HG02973 (cell line): ENCODE measurements around the gene AZIN2.
A peak's percentile ranks its signal among the peaks of the same experiment; 100 is the strongest.
"Not testable (repeated sequence)": the region's sequence is repeated elsewhere in the genome, so short reads cannot be mapped to it uniquely, and the experiment has no call there.

ENCODE experiments used
- ATAC-seq: cut with Tn5 transposase; IDR thresholded peaks from one replicate; pipeline ENCODE4 v1.9.1; 2021; ENCODE audit warnings: moderate library complexity; ENCODE audit not compliant: unreplicated experiment

Gene AZIN2

DNA sequence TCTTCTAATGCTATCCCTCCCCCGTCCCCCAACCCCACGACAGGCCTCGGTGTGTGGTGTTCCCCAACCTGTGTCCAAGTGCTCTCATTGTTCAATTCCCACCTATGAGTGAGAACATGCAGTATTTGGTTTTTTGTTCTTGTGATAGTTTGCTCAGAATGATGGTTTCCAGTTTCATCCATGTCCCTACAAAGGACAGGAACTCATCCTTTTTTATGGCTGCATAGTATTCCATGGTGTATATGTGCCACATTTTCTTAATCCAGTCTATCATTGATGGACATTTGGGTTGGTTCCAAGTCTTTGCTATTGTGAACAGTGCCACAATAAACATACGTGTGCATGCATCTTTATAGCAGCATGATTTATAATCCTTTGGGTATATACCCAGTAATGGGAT lies 43.7 kb downstream of the AZIN2 start:
- not testable (repeated sequence) for ATAC-seq

DNA sequence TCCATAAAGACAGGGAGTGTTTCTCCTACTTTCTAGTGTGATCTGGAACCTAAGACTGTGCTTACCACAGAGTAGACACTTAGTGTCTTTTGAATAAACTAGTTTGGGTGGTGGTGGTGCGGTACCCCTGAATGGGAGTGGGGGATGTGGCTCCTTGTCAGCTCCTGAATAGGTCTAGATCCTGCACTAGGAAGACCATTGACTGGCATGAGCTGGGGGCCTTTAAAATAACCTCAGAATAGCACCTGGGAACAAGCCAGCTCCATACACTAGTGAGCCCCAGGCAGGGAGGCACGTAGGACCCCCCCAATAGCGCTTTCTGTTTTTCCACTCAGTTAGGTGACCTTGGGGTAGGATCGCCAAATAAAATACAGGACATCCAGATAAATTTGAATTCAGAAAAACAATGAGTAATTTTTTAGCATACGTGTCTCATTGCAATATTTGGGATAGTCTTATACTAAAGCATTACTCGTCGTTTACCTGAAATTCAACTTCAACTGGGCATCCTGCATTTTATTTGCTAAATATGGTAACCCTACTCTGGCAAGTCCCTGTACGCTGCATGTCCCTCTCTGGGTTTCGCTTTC lies 45.6 kb downstream of the AZIN2 start:
- ATAC-seq: no peak

DNA sequence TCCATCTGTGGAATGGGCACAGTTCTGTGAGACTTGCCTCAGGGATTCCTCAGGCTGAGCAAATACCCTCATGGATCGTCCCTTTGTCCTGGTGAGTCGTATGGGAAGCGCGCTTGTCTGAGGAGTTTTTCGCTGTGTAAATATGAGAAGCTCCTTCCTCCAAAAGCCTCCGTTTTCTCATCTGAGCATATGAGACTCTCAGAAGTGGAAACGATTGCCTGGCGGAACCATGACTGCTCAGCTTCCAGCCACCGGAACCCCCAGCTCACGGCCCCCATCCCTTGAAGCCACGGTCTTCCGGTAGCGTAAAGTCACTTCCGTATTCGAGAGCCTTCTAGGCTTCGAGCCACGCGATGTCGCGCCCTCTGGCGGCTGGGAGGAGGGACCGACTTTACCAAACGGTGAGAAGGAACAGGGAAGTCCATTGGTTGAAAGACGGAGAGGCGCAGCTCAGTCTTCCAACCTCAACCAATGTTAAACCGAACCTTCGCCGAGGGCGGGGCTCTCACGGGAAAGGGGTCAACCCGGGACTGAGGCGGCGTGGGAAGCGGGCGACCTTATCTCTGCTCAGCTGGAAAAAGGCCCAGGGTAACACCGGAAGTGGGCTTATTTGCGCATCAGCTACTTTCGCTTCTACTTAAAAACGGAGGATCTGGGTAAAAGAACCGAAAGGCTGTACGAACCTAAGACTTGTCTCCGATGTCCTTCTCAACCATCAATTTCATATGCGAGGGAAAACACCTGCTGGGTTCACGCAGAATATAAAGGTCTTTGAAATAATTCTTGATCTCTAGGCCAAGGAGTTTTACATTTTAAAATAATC lies 46.3 kb downstream of the AZIN2 start:
- peak; percentile 91 for ATAC-seq

DNA sequence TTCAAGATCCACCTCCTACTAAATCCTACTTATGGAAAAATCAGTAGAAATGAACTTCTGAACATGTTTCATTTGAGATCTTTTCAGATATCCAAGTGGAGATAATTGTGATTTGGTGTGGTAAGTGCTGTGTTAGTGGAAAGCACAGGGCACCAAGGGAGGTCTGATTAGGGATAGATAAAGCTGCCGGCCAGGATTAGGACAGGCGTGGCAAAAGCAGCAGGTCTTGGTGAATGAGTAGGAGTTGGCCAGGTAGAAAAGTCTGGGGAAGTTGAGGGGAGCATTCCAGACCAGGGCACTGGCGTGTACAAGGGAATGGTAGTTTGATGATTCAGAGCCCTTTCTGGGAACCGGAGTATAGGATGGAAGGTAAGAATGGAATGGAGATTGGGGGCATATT lies 47.8 kb downstream of the AZIN2 start:
- no peak for ATAC-seq

DNA sequence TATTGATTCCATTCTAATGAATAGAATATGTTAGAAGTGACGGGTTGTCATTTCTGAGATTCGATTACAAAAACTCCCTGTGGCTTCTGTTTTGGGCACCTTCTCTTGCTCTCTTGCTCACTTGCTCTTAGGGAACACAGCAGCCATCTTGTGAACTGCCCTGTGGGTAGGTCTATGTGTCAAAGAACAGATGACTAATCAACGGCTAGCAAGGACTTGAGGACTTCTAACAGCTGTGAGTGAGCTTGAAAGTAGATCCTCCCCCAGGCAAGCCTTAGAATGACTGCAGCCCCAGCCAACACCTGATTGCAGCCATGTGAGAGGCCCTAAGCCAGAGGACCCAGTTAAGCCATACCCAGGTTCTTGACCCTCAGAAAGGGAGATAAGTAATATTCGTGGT lies 49.3 kb downstream of the AZIN2 start:
- no peak for ATAC-seq

DNA sequence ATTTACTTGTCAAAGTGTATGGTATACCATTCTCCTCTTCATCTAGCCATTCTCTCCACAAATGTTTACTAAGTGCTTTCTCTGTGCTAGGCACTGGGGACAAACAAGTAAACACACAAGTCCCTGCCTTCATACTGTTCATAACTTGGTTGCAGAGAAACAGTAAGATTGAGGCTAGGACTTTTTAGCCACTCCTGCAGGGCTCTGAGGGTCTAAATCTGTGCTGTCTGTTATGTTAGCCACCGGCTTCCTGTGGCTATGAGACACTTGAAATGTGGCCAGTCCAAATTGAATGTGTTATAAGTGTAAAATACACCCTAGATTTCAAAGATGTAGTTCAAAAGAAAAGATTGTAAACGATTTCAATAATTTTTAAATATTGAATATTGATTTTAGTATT lies 50.2 kb downstream of the AZIN2 start:
- ATAC-seq: no peak

DNA sequence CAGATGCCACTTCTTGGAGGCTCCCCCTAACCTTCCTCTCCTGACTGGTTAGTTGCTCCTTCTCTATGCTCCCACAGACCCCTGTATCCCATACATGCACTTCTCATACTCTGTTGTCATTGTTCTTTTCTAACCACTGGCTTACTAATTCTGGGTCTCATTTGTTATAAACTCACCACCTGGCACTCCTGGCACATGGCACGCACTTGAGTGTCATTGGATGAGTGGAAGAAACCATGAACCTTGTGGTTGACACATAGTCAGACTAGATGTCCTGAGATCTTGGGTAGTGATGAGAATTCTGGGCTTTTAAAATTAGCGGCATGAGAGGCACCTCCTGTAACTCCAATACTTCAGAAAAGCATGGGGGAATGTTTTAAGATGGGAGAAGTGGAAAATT lies 51.6 kb downstream of the AZIN2 start:
- ATAC-seq: no peak

DNA sequence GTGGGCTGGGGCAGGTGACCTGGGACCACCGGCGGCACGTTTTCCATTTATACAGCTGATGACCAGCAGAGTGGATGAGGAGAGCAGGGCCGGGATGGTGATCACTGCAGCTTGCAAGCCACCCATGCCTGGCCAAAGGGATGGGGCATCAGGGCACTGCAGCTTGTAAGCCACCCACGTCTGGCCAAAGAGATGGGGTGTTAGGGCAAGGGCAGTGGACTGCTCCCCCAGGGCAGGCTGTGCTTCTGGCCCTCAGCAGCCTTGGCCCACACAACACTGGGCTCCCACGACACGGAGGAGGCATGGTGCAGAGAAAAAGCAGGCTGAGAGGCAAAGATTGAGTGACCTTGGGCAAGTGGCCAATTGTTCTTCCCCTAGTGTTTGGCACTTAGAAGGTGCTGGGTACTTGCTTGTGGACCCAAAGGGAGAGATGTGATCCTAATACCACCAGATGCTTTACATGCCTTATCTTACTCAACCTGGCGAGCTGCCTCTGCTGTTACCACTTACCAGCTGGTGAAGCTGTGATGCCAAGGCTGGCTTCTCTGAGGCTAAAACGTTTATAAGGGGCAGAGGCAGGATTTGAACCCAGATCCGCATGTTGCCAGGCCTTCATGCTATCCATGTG lies 52.6 kb downstream of the AZIN2 start:
- no peak for ATAC-seq

DNA sequence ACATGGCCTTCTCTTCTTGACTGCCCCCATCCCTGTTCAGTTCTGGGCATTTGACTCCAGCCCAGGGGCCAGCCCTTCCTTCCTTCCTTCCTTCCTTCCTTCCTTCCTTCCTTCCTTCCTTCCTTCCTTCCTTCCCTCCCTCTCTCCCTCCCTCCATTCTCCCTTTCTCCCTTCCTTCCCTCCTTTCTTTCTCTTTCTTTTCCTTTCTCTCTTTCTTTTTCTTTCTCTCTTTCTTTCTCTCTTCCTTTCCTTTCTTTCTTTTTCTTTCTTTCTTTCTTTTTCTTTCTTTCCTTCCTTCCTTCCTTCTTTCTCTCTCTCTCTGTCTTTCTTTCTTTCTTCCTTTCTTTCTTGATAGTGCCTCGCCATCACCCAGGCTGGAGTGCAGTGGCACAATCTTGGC lies 55.1 kb downstream of the AZIN2 start:
- ATAC-seq: not testable (repeated sequence)

DNA sequence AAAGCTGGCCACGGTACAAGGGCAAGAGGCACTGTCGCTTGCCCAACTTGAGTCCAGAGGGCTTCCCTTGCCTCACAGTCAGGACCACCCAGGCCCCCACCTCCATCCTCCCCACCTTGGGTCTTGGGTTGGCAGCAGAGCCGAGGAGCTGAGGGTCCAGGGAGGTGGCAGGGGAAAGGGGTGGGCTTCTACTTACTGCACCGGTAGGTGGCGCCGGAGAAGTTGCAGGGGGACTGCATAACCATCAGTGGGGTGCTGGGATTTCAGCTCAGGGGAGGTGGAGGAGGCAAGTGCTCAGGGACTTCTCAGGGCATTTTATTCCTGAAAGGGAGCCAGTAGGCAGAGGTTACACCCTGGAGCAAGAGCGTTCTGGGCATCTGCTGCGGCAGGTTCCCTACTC lies 56.8 kb downstream of the AZIN2 start:
- no peak for ATAC-seq

DNA sequence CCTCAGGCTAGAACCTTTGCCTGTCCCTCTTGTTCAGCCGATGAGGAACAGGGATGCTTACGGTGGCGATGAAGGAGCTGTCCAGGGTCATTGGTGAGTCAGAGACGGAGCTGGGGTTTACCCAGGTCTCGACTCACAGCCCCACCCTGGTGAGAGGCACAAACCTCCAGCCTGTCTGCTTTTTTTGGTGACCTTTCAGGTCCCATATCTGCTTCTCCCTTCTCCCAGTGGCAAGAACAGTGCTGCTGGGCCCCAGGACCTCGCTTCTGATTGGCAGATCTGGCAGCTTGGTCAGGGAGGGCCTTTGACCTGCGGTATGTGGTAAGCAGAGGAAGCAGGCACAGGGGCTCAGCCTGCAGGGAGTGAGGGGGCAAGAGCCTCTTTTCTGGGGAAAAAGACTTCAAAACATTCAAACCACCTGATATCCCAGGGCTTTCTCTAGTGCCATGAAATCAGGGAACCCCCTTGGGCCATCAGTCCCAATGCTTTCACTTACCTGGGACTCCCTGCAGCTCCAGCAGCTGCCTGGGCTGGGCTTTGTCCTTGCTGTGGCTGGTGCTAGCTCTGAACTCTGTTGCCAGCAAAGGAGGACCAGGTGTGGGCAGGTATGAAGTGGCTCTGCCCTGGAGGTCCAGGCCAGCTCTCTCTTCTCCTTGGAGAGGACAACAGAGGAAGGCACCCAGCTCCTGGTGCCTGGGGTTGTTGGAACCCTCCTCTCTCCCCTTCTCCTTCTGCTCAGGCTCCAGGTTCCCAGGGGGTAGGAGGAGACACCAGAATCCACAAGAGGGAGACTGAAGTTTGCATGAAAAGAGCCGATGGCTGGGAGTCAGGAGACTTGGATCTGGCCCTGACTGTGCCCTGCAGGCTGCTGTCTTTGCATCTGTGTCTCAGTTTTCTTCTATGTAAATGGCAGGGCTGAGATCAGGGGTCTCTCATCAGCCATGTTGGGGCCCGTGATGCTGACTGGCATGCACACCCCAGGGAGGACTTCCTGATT lies 59.5 kb downstream of the AZIN2 start:
- ATAC-seq: no peak

DNA sequence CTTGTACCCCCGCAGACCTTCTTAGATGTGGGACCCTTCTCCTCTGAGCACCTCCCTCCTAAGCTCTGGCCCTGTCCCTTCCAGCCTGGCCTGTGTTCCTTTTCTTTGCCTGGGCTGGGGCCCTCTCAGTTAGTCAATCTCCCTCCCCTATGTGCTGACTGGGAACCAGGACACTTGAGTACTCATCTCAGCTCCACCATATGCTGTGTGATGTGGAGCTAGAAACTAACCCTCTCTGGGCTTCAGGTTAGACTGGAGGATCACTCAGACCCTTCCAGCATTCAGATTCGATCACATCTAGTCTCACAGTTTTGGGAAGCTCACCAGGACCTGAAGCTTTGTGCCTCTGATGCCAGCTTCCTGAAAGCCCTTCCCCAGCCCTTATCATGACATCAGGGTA lies 60.3 kb downstream of the AZIN2 start:
- no peak for ATAC-seq

DNA sequence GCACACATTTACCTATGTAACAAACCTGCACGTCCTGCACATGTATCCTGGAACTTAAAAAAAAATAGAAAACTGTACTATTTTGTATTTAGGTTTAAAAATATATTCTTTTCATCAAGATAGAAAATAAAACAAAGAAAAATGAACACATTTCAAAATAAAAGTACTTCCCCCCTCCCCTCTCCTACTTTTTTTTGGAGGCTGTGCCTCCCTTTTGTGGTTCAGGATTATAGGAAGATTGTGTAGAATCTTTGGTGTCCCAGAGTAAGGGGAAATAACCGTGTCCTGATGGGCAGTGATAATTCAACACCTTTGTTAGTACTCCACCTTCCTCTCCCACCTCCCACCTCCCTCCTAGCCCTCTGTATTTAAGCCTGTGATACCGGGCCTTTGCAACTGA lies 60.8 kb downstream of the AZIN2 start:
- ATAC-seq: no peak

DNA sequence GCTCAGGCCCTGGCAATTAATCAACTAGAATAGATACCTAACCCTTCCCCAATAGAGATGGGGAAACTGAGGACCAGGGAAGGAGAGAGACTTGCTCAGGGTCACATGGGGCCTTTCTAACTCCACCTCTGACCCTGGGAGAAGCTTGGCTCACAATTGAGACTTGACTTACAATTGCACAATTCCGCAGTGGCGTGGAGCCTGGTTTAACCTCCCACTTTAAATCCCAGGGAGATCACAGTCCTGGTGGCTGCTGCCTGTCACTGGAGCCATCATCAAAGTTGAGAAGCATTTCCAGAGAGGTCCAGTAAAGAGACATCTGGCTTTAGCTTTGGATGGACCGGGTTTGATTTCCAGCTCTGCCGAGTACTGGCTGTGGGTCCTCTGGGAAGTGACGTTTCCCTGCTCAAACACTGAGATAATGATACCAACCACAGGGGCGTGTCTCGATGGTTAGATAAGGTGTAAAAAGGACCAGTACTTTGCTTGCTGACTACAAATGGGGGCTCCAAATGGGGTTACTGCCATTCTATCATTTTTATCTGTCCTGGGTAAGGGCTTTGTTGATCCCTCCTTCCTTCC lies 61.6 kb downstream of the AZIN2 start:
- ATAC-seq: no peak

DNA sequence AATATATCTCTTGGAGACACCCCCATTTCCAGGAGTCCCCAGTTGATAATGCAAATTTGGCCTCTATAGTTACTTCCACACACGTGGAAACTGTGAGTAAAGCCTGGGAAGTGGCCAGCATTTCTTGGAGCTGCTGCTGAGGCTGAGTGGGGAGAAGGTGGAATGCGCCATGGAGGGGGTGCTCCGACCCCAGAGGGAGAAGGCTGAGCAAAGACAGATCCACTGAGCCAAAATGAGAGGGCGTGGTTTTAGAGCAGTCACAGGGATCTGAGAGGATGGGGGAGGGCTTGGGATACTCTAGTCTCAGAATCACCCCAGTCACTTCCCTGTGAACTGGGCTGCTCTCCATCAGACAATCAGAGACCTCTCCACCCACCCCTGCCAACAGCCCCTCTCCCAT lies 62.2 kb downstream of the AZIN2 start:
- ATAC-seq: no peak

DNA sequence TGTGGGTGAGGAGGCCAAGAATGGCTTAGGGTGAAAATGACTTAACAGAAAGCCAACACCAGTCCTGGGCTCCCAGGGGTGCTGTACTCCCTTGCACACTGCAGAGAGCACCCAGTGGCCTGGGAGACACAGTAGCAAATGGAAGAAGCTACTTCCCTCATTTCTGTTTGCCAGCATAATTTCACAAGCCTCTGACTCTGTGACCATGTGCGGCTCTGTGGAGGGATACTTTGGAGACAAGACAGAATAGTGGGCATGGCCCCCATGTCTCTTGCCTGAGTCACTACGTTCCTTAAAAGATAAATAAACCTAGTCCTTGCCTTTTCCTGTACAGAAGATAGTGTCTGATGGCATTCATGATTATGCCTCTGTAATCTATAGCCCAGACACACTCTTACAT lies 62.7 kb downstream of the AZIN2 start:
- no peak for ATAC-seq

DNA sequence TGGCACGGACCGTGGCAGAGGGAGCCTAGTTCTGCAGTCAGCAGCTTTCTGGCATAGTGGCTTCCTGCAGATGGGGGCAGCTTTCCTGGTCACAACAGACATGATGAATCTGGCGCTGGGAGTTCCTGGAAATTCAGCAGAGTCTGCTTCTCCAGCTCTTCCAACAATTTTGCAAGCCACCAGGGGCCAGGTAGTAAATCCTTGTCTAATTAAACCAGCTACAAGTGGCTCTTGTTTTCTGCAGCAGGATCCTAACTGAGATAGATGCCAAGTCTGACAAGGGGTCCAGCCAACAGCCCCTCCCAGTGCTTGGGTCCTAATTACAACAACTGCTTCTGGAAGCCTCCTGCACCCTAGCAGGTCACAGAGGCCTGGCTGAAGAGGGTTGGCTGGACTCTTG lies 65.0 kb downstream of the AZIN2 start:
- no peak for ATAC-seq

DNA sequence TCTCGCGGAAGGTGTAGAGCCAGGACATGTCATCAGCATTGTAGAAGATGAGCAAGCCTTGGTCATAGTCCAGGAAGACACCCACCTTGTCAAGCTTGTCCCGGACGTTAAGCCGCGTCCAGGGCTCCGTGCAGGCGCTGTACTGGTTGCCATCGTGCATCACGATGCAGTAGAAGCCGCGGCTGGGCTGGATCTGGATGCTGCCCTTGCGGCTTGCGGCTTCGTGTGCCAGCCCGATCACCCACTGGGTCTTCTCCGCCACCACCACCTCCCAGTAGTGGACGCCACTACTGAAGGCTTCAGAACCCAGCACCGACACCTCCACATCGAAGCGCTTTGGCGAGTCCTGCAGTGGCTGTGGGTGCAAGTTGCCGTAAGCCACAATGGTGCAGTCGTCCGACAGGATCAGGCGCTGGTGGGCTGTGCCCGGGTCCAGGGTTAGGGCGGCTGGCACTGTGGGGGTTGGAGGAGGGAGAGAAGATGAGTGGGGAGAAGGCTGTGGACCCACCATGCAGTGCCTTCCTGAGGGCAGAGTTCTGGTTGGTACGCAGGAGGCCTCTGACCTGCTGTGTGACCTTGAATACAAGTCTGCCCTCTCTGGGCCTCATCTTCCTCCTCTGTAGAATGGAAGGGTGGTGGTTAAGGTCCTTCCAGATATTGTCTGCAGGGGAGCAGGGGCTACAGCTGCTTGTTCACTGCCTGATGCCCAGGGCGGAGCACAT lies 66.5 kb downstream of the AZIN2 start:
- no peak for ATAC-seq

DNA sequence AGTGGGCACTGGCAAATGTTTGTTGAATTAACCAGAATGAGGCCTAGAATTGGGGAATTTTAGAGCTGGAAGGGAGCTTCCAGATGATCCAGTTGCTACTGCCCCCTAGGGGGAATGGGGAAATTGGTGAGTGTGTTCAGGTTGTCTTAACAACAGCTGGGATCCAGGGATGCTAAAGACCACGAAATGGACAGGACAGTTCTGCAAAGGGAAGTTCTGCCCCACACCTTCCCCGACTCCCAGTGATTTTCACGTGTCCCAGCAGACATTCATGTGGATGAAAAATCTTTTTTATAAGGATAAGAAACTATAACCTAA lies 67.0 kb downstream of the AZIN2 start:
- no peak for ATAC-seq

DNA sequence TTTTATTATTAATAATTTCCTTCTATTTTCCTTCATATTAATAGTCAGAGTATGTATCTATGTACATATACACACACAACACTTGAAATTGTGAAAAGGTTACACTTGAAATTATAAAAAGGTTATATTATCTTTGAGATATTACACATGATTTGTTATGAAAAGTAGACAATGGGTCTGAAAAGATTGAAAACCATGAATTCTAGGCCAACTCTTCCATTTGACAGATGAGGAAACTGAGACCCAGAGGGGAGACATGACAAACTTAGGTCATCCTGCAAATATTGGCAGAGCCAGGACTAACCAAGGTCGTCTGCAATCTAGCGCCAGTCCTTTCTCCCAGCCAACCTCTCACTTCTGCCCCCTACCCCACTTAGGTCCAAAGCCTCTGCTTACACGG lies 67.7 kb downstream of the AZIN2 start:
- ATAC-seq: no peak
